ENCODE data around the gene PSMB5. TPM values are rescaled to one million over a fixed set of nuclear protein-coding genes. Genes with fewer than 3 reads are reported as not detected.
A peak's percentile ranks its signal among the peaks of the same experiment; 100 is the strongest.

The PSMB5 gene
- total and polyA plus RNA-seq, 2 of the 13 experiments (the other 11 are each of a cell fraction or from before 2014, with no cell fraction given): 705 to 871 TPM

DNA sequence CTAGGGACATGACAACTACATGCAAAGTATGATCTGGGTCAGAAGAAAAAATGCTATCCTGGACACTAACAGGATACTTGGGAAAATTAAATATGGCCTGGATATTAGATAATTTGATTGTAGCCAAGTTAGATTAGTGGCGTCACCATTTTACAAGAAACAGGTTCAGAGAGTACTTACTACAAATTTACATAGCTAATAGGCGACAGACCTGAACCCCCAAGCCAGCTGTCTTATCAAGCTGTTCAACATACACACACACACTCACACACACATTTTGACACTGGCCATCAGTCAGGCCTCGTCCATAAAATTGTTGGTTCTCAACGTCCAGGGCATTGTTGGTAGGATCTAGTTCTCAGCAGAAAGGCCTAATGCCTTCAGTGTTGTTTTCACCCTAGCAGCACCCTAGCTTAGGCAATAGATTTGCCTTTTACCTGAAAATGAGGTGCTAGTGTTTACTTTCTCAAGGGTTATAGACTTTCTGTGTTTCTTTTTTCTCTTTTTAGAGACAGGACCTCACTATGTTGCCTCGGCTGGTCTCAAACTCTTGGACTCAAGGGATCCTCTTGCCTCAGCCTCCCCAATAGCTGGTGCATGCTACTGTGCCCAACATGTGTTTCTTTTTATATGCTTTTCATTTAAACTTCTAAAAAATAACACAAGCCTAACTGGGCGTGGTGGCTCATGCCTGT, 21.5 kb downstream of the PSMB5 start (continued):
- TF ChIP-seq, protein P1, sequence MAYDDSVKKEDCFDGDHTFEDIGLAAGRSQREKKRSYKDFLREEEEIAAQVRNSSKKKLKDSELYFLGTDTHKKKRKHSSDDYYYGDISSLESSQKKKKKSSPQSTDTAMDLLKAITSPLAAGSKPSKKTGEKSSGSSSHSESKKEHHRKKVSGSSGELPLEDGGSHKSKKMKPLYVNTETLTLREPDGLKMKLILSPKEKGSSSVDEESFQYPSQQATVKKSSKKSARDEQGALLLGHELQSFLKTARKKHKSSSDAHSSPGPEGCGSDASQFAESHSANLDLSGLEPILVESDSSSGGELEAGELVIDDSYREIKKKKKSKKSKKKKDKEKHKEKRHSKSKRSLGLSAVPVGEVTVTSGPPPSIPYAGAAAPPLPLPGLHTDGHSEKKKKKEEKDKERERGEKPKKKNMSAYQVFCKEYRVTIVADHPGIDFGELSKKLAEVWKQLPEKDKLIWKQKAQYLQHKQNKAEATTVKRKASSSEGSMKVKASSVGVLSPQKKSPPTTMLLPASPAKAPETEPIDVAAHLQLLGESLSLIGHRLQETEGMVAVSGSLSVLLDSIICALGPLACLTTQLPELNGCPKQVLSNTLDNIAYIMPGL (CRISPR knock-in tag; IDR thresholded peaks at IDR 0.05; ENCODE audit: borderline replicate concordance in 1 of 2, low read depth in 1 of 2): 0 out of 4 replicates have a peak, but pooled peaks of 1 of the 2 experiments have one; percentile 15
- TF ChIP-seq LCORL (IDR thresholded peaks at IDR 0.05) (no peak), LCORL (CRISPR knock-in tag; IDR thresholded peaks at IDR 0.05) (0 out of 2 replicates have a peak, but pooled peaks have one; percentile 21), MED8 (CRISPR knock-in tag; IDR thresholded peaks at IDR 0.05; ENCODE audit: insufficient replicate concordance) (no peak), FOXO1 (CRISPR knock-in tag; IDR thresholded peaks at IDR 0.05) (no peak), MIXL1 (CRISPR knock-in tag; IDR thresholded peaks at IDR 0.05) (no peak), GABPA (IDR thresholded peaks at IDR 0.05; ENCODE audit: low read depth, low read length) (no peak), GABPA (CRISPR knock-in tag; IDR thresholded peaks at IDR 0.05; ENCODE audit: low read depth) (no peak), GATAD2A (CRISPR knock-in tag; IDR thresholded peaks at IDR 0.05) (no peak), TEAD3 (CRISPR knock-in tag; optimal IDR thresholded peaks at IDR 0.05; ENCODE audit: borderline replicate concordance) (peak; percentile 57), AHR (CRISPR knock-in tag; IDR thresholded peaks at IDR 0.05) (no peak), ZNF33A (CRISPR knock-in tag; IDR thresholded peaks at IDR 0.05; ENCODE audit: borderline replicate concordance) (no peak), ZNF12 (CRISPR knock-in tag; IDR thresholded peaks at IDR 0.05) (no peak), ZNF75D (CRISPR knock-in tag; IDR thresholded peaks at IDR 0.05; ENCODE audit: borderline replicate concordance) (no peak)
- TF ChIP-seq, protein P2, sequence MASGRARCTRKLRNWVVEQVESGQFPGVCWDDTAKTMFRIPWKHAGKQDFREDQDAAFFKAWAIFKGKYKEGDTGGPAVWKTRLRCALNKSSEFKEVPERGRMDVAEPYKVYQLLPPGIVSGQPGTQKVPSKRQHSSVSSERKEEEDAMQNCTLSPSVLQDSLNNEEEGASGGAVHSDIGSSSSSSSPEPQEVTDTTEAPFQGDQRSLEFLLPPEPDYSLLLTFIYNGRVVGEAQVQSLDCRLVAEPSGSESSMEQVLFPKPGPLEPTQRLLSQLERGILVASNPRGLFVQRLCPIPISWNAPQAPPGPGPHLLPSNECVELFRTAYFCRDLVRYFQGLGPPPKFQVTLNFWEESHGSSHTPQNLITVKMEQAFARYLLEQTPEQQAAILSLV (CRISPR knock-in tag; IDR thresholded peaks at IDR 0.05; ENCODE audit: borderline replicate concordance): 0 out of 2 replicates have a peak, but pooled peaks have one; percentile 35
- TF ChIP-seq, protein P3, sequence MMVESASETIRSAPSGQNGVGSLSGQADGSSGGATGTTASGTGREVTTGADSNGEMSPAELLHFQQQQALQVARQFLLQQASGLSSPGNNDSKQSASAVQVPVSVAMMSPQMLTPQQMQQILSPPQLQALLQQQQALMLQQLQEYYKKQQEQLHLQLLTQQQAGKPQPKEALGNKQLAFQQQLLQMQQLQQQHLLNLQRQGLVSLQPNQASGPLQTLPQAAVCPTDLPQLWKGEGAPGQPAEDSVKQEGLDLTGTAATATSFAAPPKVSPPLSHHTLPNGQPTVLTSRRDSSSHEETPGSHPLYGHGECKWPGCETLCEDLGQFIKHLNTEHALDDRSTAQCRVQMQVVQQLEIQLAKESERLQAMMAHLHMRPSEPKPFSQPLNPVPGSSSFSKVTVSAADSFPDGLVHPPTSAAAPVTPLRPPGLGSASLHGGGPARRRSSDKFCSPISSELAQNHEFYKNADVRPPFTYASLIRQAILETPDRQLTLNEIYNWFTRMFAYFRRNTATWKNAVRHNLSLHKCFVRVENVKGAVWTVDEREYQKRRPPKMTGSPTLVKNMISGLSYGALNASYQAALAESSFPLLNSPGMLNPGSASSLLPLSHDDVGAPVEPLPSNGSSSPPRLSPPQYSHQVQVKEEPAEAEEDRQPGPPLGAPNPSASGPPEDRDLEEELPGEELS (CRISPR knock-in tag; IDR thresholded peaks at IDR 0.05): 0 out of 2 replicates have a peak, but pooled peaks have one; percentile 20
- TF ChIP-seq, protein P4, sequence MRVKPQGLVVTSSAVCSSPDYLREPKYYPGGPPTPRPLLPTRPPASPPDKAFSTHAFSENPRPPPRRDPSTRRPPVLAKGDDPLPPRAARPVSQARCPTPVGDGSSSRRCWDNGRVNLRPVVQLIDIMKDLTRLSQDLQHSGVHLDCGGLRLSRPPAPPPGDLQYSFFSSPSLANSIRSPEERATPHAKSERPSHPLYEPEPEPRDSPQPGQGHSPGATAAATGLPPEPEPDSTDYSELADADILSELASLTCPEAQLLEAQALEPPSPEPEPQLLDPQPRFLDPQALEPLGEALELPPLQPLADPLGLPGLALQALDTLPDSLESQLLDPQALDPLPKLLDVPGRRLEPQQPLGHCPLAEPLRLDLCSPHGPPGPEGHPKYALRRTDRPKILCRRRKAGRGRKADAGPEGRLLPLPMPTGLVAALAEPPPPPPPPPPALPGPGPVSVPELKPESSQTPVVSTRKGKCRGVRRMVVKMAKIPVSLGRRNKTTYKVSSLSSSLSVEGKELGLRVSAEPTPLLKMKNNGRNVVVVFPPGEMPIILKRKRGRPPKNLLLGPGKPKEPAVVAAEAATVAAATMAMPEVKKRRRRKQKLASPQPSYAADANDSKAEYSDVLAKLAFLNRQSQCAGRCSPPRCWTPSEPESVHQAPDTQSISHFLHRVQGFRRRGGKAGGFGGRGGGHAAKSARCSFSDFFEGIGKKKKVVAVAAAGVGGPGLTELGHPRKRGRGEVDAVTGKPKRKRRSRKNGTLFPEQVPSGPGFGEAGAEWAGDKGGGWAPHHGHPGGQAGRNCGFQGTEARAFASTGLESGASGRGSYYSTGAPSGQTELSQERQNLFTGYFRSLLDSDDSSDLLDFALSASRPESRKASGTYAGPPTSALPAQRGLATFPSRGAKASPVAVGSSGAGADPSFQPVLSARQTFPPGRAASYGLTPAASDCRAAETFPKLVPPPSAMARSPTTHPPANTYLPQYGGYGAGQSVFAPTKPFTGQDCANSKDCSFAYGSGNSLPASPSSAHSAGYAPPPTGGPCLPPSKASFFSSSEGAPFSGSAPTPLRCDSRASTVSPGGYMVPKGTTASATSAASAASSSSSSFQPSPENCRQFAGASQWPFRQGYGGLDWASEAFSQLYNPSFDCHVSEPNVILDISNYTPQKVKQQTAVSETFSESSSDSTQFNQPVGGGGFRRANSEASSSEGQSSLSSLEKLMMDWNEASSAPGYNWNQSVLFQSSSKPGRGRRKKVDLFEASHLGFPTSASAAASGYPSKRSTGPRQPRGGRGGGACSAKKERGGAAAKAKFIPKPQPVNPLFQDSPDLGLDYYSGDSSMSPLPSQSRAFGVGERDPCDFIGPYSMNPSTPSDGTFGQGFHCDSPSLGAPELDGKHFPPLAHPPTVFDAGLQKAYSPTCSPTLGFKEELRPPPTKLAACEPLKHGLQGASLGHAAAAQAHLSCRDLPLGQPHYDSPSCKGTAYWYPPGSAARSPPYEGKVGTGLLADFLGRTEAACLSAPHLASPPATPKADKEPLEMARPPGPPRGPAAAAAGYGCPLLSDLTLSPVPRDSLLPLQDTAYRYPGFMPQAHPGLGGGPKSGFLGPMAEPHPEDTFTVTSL (CRISPR knock-in tag; IDR thresholded peaks at IDR 0.05; ENCODE audit: borderline replicate concordance): no peak
- TF ChIP-seq, protein P5, sequence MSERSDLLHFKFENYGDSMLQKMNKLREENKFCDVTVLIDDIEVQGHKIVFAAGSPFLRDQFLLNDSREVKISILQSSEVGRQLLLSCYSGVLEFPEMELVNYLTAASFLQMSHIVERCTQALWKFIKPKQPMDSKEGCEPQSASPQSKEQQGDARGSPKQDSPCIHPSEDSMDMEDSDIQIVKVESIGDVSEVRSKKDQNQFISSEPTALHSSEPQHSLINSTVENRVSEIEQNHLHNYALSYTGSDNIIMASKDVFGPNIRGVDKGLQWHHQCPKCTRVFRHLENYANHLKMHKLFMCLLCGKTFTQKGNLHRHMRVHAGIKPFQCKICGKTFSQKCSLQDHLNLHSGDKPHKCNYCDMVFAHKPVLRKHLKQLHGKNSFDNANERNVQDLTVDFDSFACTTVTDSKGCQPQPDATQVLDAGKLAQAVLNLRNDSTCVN (CRISPR knock-in tag; IDR thresholded peaks at IDR 0.05; ENCODE audit: borderline replicate concordance): 0 out of 2 replicates have a peak, but pooled peaks have one; percentile 29
